PC-9 (cell line): Measurements from ENCODE around the gene CIAO2B. TPM values are rescaled to one million over a fixed set of nuclear protein-coding genes. Genes with fewer than 3 reads are reported as not detected.

Source experiments
- BruUV-seq: library from RNA; stranded (reverse); fragments of 400-500 nt; replicated peaks from 2 replicates; lab custom pipeline; 2021; lab: Mats Ljungman, UMichigan
- CTCF ChIA-PET: fragments of 300-600 bp; sonication (Branson Sonifier 250); formaldehyde crosslinking; loops from one replicate; lab custom pipeline; 2022; ENCODE audit warnings: antibody characterized with exemption; lab: Charles Lee
- POLR2A ChIA-PET: fragments of 300-600 bp; sonication (Branson Sonifier 250); formaldehyde crosslinking; loops from one replicate; lab custom pipeline; 2022; ENCODE audit warnings: antibody characterized with exemption; ENCODE audit not compliant: unreplicated experiment; lab: Charles Lee
- DNase-seq, 2 experiments: peaks; one replicate each; pipeline versions ENCODE4 v3.0.0 to v3.0.0-alpha.2; 2015 to 2022; ENCODE audit warnings: mixed read lengths in 1 of 2
- H2AFZ ChIP-seq: fragments of 200-600 bp; sonication (generic); 2 replicates; pipeline ENCODE4 v1.8.1; 2017; ENCODE audit warnings: antibody characterized with exemption
- H3F3A ChIP-seq: fragments of 200-600 bp; sonication (generic); 2 replicates; pipeline ENCODE4 v1.8.1; 2017; ENCODE audit warnings: antibody characterized with exemption, mild to moderate bottlenecking, low read depth; ENCODE audit not compliant: insufficient read depth
- H3K27ac ChIP-seq: fragments of 200-600 bp; sonication (generic); 2 replicates; pipeline ENCODE4 v1.6.1; 2016; ENCODE audit warnings: mixed run types
- H3K27me3 ChIP-seq: fragments of 200-600 bp; sonication (generic); 2 replicates; pipeline ENCODE4 v1.6.1; 2016; ENCODE audit warnings: low read depth, mixed run types; ENCODE audit not compliant: insufficient read depth
- H3K36me3 ChIP-seq: fragments of 200-600 bp; sonication (generic); 2 replicates; pipeline ENCODE4 v1.6.1; 2016; ENCODE audit warnings: low read depth, mixed run types
- H3K4me1 ChIP-seq: fragments of 200-600 bp; sonication (generic); replicated peaks from 2 replicates; pipeline ENCODE4 v1.6.1; 2016; ENCODE audit warnings: mixed run types; ENCODE audit not compliant: insufficient read depth
- H3K4me2 ChIP-seq: fragments of 200-600 bp; sonication (generic); 2 replicates; pipeline ENCODE4 v1.6.1; 2017; ENCODE audit warnings: mixed run types
- H3K4me3 ChIP-seq: fragments of 200-600 bp; sonication (generic); 2 replicates; pipeline ENCODE4 v1.6.1; 2016; ENCODE audit warnings: mixed run types
- H3K79me2 ChIP-seq: fragments of 200-600 bp; sonication (generic); 2 replicates; pipeline ENCODE4 v1.6.1; 2017; ENCODE audit warnings: low read depth, mixed run types
- H3K9me2 ChIP-seq: fragments of 200-600 bp; sonication (generic); 2 replicates; pipeline ENCODE4 v1.8.1; 2017; ENCODE audit warnings: mild to moderate bottlenecking; ENCODE audit not compliant: insufficient read depth
- H3K9me3 ChIP-seq: fragments of 200-600 bp; sonication (generic); 2 replicates; pipeline ENCODE4 v1.8.1; 2016; ENCODE audit warnings: low read depth; ENCODE audit not compliant: insufficient read depth
- H4K20me1 ChIP-seq: fragments of 200-600 bp; sonication (generic); 2 replicates; pipeline ENCODE4 v1.8.1; 2017; ENCODE audit not compliant: insufficient read depth
- EZH2 ChIP-seq: fragments of 200-600 bp; sonication (generic); IDR thresholded peaks from 2 replicates; pipeline ENCODE4 v1.8.0; 2017; ENCODE audit warnings: antibody characterized with exemption, low read depth
- intact Hi-C: fragments of 100-400 bp; cut with micrococcal nuclease; formaldehyde crosslinking; loops from one replicate; pipeline ENCODE4 v1.10.0; 2022; ENCODE audit not compliant: unreplicated experiment
- total RNA-seq: library from RNA; stranded (reverse); gene quantifications from 2 replicates; pipeline ENCODE4 v1.2.3, GENCODE V29; 2021
- TF ChIP-seq, protein P1 (sequence below): fragments of 200-600 bp; sonication (generic); conservative IDR thresholded peaks from 2 replicates; pipeline ENCODE4 v1.6.1; 2017; ENCODE audit warnings: mixed run types, antibody characterized with exemption, mild to moderate bottlenecking, moderate library complexity

CIAO2B gene
- total RNA-seq, 1 experiment from 2014 or later = 87.1 TPM

DNA sequence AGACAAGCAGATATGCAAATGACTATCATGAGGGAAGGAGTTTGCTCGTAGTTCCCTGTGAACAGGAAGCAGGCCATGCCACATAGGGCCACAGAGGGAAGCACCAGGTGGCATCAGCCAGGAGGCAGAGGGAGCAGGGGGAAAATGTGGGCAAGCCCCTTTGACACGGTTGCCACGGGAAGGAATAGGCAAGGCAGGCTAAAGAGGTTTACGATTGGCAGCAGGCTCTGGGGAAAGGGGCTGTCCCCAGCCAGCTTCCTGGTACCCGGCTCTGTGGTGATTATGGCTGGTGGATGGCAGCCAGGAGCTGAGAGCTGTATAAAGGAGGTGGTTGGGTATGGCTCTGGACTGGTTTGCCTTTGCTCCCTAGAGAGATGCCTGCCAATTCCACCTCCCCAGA lies 27.7 kb upstream of the CIAO2B start:
- H3K27me3 ChIP-seq = no peaks in the 10 kb centered on the region
- no peak for DNase-seq
- H3K4me1 ChIP-seq = no peaks in the 10 kb centered on the region
- no peaks in the 10 kb centered on the region for H3K9me3 ChIP-seq
- H3K36me3 ChIP-seq = no peaks in the 10 kb centered on the region
- no peak overlapping the region for H3K4me3 ChIP-seq
- CTCF ChIA-PET = no interaction called here
- no TSS peak for BruUV-seq
- no peaks in the 10 kb centered on the region for H3K9me2 ChIP-seq
- intact Hi-C loops = no loop called here
- no peak overlapping the region for H3K27ac ChIP-seq
- no peaks in the 10 kb centered on the region for H3K79me2 ChIP-seq
- TF ChIP-seq, protein P1, sequence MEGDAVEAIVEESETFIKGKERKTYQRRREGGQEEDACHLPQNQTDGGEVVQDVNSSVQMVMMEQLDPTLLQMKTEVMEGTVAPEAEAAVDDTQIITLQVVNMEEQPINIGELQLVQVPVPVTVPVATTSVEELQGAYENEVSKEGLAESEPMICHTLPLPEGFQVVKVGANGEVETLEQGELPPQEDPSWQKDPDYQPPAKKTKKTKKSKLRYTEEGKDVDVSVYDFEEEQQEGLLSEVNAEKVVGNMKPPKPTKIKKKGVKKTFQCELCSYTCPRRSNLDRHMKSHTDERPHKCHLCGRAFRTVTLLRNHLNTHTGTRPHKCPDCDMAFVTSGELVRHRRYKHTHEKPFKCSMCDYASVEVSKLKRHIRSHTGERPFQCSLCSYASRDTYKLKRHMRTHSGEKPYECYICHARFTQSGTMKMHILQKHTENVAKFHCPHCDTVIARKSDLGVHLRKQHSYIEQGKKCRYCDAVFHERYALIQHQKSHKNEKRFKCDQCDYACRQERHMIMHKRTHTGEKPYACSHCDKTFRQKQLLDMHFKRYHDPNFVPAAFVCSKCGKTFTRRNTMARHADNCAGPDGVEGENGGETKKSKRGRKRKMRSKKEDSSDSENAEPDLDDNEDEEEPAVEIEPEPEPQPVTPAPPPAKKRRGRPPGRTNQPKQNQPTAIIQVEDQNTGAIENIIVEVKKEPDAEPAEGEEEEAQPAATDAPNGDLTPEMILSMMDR = no peak
- TF ChIP-seq EZH2 = no peak
- no peaks in the 10 kb centered on the region for H3F3A ChIP-seq
- no peak overlapping the region for H2AFZ ChIP-seq
- POLR2A ChIA-PET = interaction anchor here (0.5 to 0.8 kb wide), 2 partner anchors 307 to 359 kb away, joined by 6 to 24 read pairs; no protein-coding TSS in a partner anchor
- no peaks in the 10 kb centered on the region for H4K20me1 ChIP-seq
- H3K4me2 ChIP-seq = no peak overlapping the region

DNA sequence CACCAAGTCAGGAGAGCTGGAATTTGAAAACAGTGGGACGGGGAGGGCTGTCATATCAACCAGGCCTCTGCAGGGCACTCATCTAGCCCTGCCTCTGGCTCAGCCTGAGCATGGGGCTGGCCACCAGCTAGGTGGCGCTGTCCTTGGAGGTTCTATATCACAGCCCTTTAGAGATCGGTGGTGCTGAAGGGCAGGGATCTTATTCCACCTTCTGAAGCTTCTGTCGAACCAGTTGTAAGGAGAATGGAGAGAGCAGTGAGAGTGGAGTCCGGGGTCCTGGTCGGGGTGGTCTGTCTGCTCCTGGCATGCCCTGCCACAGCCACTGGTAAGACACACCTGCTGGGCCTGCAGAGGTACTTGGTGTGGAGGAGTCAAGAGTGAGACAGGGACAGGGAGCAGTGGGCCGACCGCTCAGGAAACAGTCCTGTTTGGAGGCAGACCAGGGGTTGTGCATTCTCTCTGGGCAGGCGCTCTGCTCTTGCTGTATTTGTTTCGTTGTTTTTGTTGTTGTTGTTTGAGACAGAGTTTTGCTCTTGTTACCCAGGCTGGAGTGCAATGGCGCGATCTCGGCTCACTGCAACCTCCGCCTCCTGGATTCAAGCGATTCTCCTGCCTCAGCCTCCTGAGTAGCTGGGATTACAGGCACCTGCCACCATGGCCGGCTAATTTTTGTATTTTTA lies 27.0 kb upstream of the CIAO2B start, which contains the start of gene CES3:
CES3 (plus strand) TSS at position 202 of the 680 bp plus-strand sequence; CDS start at position 244, 42 bp downstream.
- Histone ChIP-seq H3K4me1 (no peaks in the 10 kb centered on the region), H4K20me1 (no peaks in the 10 kb centered on the region), H3K9me2 (no peaks in the 10 kb centered on the region), H3K4me2 (no peak within 1 kb of the TSS; the same call in 1 of the 2 replicates), H3K36me3 (no peaks in the 10 kb centered on the region), H2AFZ (0 out of 2 replicates have a peak within 1 kb of the TSS, but pooled peaks have one; percentile 18), H3K79me2 (no peaks in the 10 kb centered on the region), H3K9me3 (no peaks in the 10 kb centered on the region), H3F3A (no peaks in the 10 kb centered on the region), H3K4me3 (no peak within 1 kb of the TSS), H3K27ac (no peak within 1 kb of the TSS), H3K27me3 (no peaks in the 10 kb centered on the region)
- BruUV-seq = no TSS peak
- ChIA-PET POLR2A (interaction anchor here (0.6 kb wide), 1 partner anchor 247 kb away, joined by 3 read pairs; no protein-coding TSS in a partner anchor), CTCF (interaction anchor here (0.6 kb wide), 1 partner anchor 79 kb away, joined by 3 read pairs; no protein-coding TSS in a partner anchor)
- intact Hi-C loops = no loop called here
- TF ChIP-seq, protein P1 = peak; percentile 87
- TF ChIP-seq EZH2 = no peak
- peak; percentile 72 for DNase-seq

DNA sequence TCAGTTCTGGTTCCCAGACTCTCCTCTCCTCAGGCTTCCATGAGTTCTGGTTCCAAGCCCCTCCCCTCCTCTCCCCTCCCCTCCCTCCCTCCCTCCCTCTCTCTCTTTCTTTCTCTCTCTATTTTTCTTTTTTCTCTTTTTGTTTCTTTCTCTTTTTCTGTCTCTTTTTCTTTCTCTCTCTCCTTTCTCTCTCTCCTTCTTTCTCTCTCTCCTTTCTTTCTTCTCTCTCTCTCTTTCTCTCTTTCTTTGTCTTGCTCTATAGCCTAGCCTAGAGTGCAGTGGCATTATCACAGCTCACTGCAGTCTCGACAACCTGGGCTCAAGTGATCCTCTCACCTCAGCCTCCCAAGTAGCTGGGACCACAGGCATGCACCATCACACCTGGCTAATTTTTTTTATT lies 26.1 kb upstream of the CIAO2B start:
- no peaks in the 10 kb centered on the region for H3K36me3 ChIP-seq
- ChIA-PET CTCF (no interaction called here), POLR2A (no interaction called here)
- intact Hi-C loops = no loop called here
- no peaks in the 10 kb centered on the region for H3K79me2 ChIP-seq
- TF ChIP-seq, protein P1 = no peak
- TF ChIP-seq EZH2 = no peak
- no peaks in the 10 kb centered on the region for H4K20me1 ChIP-seq
- DNase-seq = no peak
- no peak overlapping the region for H3K27ac ChIP-seq
- no peak overlapping the region for H3K4me2 ChIP-seq
- H3K27me3 ChIP-seq = no peaks in the 10 kb centered on the region
- no peak overlapping the region for H3K4me3 ChIP-seq
- H3K9me2 ChIP-seq = no peaks in the 10 kb centered on the region
- no TSS peak for BruUV-seq
- H3K9me3 ChIP-seq = no peaks in the 10 kb centered on the region
- H3K4me1 ChIP-seq = no peaks in the 10 kb centered on the region
- H2AFZ ChIP-seq = no peak overlapping the region
- no peaks in the 10 kb centered on the region for H3F3A ChIP-seq
